ENCODE results near the gene H6PD. TPM values are rescaled to one million over a fixed set of nuclear protein-coding genes. Genes with fewer than 3 reads are reported as not detected.

The H6PD gene
- total and polyA plus RNA-seq, 2 donors (not counting 3 experiments of a cell fraction or from before 2014, with no cell fraction given), result 24.5 to 29.0 TPM

DNA sequence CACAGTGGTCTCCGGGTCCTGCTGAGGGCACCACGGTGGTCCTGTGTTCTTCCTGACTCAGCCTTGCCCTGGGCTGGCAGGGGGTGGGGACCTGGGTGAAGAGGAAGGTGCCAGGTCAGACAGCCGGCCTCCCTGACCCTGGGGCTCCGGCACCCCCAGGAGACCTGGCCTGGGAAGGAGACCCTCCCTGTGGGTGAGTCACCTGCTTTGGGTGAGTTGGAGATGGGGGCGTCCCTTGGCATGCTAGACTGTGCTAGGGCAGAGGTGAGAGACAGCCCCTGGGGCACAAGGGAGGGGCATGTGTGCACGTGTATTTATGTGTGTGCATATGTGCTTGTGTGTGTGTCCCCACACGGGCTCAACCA lies 81.5 kb downstream of the H6PD start:
- ChIA-PET POLR2A (no interaction called here), CTCF (interaction anchor here (1.9 kb wide), 1 partner anchor 12 kb away, joined by 4 read pairs; no protein-coding TSS in a partner anchor)
- intact Hi-C loops (cut with micrococcal nuclease), result no loop called here
- Histone ChIP-seq H3K79me2 (ENCODE audit: control insufficient read depth, insufficient read depth, low read length) (peaks cover 93% of the 10 kb centered on the region), H3K27me3 (ENCODE audit: control insufficient read depth in 2 of 2, insufficient read depth in 2 of 2, low read length in 2 of 2) (no peaks in the 10 kb centered on the region), H3K4me2 (ENCODE audit: insufficient read depth, low read length) (no peak overlapping the region), H3K36me3 (ENCODE audit: control insufficient read depth in 2 of 2, extremely low read depth in 1 of 2, insufficient read depth in 2 of 2, low read length in 2 of 2) (peaks cover 2 to 10% of the 10 kb centered on the region in 2 experiments), H3K4me3 (replicated peaks in 1 of 3; ENCODE audit: insufficient read depth in 1 of 3, low read depth in 1 of 3, low read length in 3 of 3) (no peak overlapping the region), H3K9me3 (replicated peaks; ENCODE audit: control insufficient read depth, insufficient read depth, low read length) (no peaks in the 10 kb centered on the region), H3K9me1 (replicated peaks; ENCODE audit: control insufficient read depth, extremely low read depth, insufficient read depth, low read length) (no peaks in the 10 kb centered on the region), H3K9ac (replicated peaks; ENCODE audit: extremely low read depth, insufficient read depth, low read length) (no peak overlapping the region), H3K27ac (ENCODE audit: insufficient read depth, low read depth, low read length) (peak overlapping the region; percentile 18), H4K20me1 (replicated peaks; ENCODE audit: control insufficient read depth, extremely low read depth, insufficient read depth, low read length) (peaks cover 7% of the 10 kb centered on the region), H3K4me1 (ENCODE audit: control insufficient read depth, extremely low read depth, insufficient read depth, low read length) (peaks cover 18% of the 10 kb centered on the region), H2AFZ (ENCODE audit: low read depth, low read length) (no peak overlapping the region)
- dilution Hi-C loops (cut with MboI; ENCODE audit: extremely low pct_ligation_motif_present, low sequenced_read_pairs), result no loop called here
- FAIRE-seq, result no peak
- BruUV-seq (replicated peaks), result no TSS peak
- TF ChIP-seq, protein P1, sequence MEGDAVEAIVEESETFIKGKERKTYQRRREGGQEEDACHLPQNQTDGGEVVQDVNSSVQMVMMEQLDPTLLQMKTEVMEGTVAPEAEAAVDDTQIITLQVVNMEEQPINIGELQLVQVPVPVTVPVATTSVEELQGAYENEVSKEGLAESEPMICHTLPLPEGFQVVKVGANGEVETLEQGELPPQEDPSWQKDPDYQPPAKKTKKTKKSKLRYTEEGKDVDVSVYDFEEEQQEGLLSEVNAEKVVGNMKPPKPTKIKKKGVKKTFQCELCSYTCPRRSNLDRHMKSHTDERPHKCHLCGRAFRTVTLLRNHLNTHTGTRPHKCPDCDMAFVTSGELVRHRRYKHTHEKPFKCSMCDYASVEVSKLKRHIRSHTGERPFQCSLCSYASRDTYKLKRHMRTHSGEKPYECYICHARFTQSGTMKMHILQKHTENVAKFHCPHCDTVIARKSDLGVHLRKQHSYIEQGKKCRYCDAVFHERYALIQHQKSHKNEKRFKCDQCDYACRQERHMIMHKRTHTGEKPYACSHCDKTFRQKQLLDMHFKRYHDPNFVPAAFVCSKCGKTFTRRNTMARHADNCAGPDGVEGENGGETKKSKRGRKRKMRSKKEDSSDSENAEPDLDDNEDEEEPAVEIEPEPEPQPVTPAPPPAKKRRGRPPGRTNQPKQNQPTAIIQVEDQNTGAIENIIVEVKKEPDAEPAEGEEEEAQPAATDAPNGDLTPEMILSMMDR (IDR thresholded peaks at IDR 0.05; ENCODE audit: extremely low read depth in 1 of 2, insufficient read depth in 1 of 2, low read depth in 1 of 2, low read length in 2 of 2), result no peak
- no peak for TF ChIP-seq GATA2 (IDR thresholded peaks at IDR 0.05; ENCODE audit: insufficient read depth, insufficient read length, low read depth, low read length)
- TF ChIP-seq POLR2AphosphoS5 (IDR thresholded peaks at IDR 0.05; ENCODE audit: insufficient read depth, low read depth, low read length), result no peak
- DNase-seq (ENCODE audit: low read depth, low spot score), result no peak

DNA sequence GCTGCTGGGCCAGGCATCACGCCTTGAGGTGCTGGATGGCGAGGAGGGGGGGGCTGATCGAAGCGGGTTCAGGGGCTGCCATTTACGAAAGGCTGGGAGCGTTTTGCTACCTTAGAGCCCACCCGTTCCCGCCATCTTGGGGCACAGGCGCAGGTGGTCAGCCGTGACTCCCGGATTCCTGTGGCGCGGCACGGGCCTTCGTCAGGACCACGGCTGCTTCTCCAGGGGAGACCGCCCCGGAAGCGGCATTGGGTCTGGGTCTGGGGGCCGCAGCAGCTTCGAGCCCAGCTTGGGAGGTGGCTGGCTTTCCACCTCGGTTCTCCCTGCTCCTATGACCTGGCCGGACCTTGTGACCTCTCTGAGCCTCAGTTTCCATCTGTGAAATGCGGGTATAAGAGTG lies 81.9 kb downstream of the H6PD start:
- Histone ChIP-seq H3K36me3 (ENCODE audit: control insufficient read depth in 2 of 2, extremely low read depth in 1 of 2, insufficient read depth in 2 of 2, low read length in 2 of 2) (peaks cover 2 to 10% of the 10 kb centered on the region in 2 experiments), H3K79me2 (ENCODE audit: control insufficient read depth, insufficient read depth, low read length) (peaks cover 93% of the 10 kb centered on the region), H3K4me1 (ENCODE audit: control insufficient read depth, extremely low read depth, insufficient read depth, low read length) (peaks cover 18% of the 10 kb centered on the region), H2AFZ (ENCODE audit: low read depth, low read length) (no peak overlapping the region), H3K4me3 (replicated peaks in 1 of 3; ENCODE audit: insufficient read depth in 1 of 3, low read depth in 1 of 3, low read length in 3 of 3) (no peak overlapping the region), H3K9ac (replicated peaks; ENCODE audit: extremely low read depth, insufficient read depth, low read length) (no peak overlapping the region), H4K20me1 (replicated peaks; ENCODE audit: control insufficient read depth, extremely low read depth, insufficient read depth, low read length) (peaks cover 7% of the 10 kb centered on the region), H3K27me3 (ENCODE audit: control insufficient read depth in 2 of 2, insufficient read depth in 2 of 2, low read length in 2 of 2) (no peaks in the 10 kb centered on the region), H3K4me2 (ENCODE audit: insufficient read depth, low read length) (no peak overlapping the region), H3K27ac (ENCODE audit: insufficient read depth, low read depth, low read length) (no peak overlapping the region), H3K9me1 (replicated peaks; ENCODE audit: control insufficient read depth, extremely low read depth, insufficient read depth, low read length) (no peaks in the 10 kb centered on the region), H3K9me3 (replicated peaks; ENCODE audit: control insufficient read depth, insufficient read depth, low read length) (no peaks in the 10 kb centered on the region)
- dilution Hi-C loops (cut with MboI; ENCODE audit: extremely low pct_ligation_motif_present, low sequenced_read_pairs) (no loop called here), intact Hi-C loops (cut with micrococcal nuclease) (no loop called here)
- TF ChIP-seq, protein P1 (IDR thresholded peaks at IDR 0.05; ENCODE audit: extremely low read depth in 1 of 2, insufficient read depth in 1 of 2, low read depth in 1 of 2, low read length in 2 of 2), result no peak
- no peak for TF ChIP-seq POLR2AphosphoS5 (IDR thresholded peaks at IDR 0.05; ENCODE audit: insufficient read depth, low read depth, low read length)
- no peak for TF ChIP-seq GATA2 (IDR thresholded peaks at IDR 0.05; ENCODE audit: insufficient read depth, insufficient read length, low read depth, low read length)
- no TSS peak for BruUV-seq (replicated peaks)
- ChIA-PET POLR2A (no interaction called here), CTCF (interaction anchor here (1.6 to 1.9 kb wide), 3 partner anchors 8 to 175 kb away, joined by 4 to 8 read pairs (median 7); no protein-coding TSS in a partner anchor)
- DNase-seq (ENCODE audit: low read depth, low spot score), result no peak
- FAIRE-seq, result no peak
